HG03558 (cell line): Measurements from ENCODE around the gene C1orf198.

ENCODE experiments used
- ATAC-seq: cut with Tn5 transposase; IDR thresholded peaks from one replicate; pipeline ENCODE4 v1.9.1; 2021; ENCODE audit warnings: moderate number of reproducible peaks; ENCODE audit not compliant: unreplicated experiment; ENCODE audit errors: extremely low read depth

The C1orf198 gene

GRCh38 chr1:230867903-230868735 is at the start of gene C1orf198:
Gene C1orf198 (minus strand): TSS chr1:230868521. CDS start chr1:230868512, 9 bp downstream.
- no peak for ATAC-seq

- ATAC-seq = no peak
Observed at GRCh38 chr1:230917284-230918135, 49.2 kb upstream of the C1orf198 start.

GRCh38 chr1:230916587-230917283 is 48.4 kb upstream of the C1orf198 start:
- ATAC-seq = no peak

GRCh38 chr1:230915078-230915477 is 46.8 kb upstream of the C1orf198 start:
- no peak for ATAC-seq

- ATAC-seq = no peak
Observed at GRCh38 chr1:230913496-230913895, 45.2 kb upstream of the C1orf198 start.

GRCh38 chr1:230910755-230911117 is 42.4 kb upstream of the C1orf198 start:
- no peak for ATAC-seq

- no peak for ATAC-seq
Observed at GRCh38 chr1:230909974-230910754, 41.8 kb upstream of the C1orf198 start.

- no peak for ATAC-seq
Observed at GRCh38 chr1:230907472-230908205, 39.3 kb upstream of the C1orf198 start.

- ATAC-seq = no peak
Observed at GRCh38 chr1:230906226-230906625, 37.9 kb upstream of the C1orf198 start.

GRCh38 chr1:230905733-230906132 is 37.4 kb upstream of the C1orf198 start:
- ATAC-seq = no peak

- no peak for ATAC-seq
Observed at GRCh38 chr1:230902349-230902923, 34.1 kb upstream of the C1orf198 start.

- no peak for ATAC-seq
Observed at GRCh38 chr1:230901671-230902070, 33.4 kb upstream of the C1orf198 start.

GRCh38 chr1:230900984-230901383 is 32.7 kb upstream of the C1orf198 start:
- no peak for ATAC-seq

- no peak for ATAC-seq
Observed at GRCh38 chr1:230899841-230900251, 31.5 kb upstream of the C1orf198 start.

- no peak for ATAC-seq
Observed at GRCh38 chr1:230898748-230899147, 30.4 kb upstream of the C1orf198 start.

GRCh38 chr1:230898144-230898543 is 29.8 kb upstream of the C1orf198 start:
- ATAC-seq = no peak

GRCh38 chr1:230896779-230897178 is 28.5 kb upstream of the C1orf198 start:
- no peak for ATAC-seq

GRCh38 chr1:230895452-230895851 is 27.1 kb upstream of the C1orf198 start:
- no peak for ATAC-seq

GRCh38 chr1:230894664-230895063 is 26.3 kb upstream of the C1orf198 start:
- ATAC-seq = no peak
